HG03521 (cell line): Measurements from ENCODE around the gene NIPSNAP2.
"Not testable (repeated sequence)": the region's sequence is repeated elsewhere in the genome, so short reads cannot be mapped to it uniquely, and the experiment has no call there.

Experiments
- ATAC-seq: cut with Tn5 transposase; IDR thresholded peaks from one replicate; pipeline ENCODE4 v1.9.1; 2021; ENCODE audit warnings: mild to moderate bottlenecking, moderate library complexity; ENCODE audit not compliant: unreplicated experiment

Gene NIPSNAP2

DNA sequence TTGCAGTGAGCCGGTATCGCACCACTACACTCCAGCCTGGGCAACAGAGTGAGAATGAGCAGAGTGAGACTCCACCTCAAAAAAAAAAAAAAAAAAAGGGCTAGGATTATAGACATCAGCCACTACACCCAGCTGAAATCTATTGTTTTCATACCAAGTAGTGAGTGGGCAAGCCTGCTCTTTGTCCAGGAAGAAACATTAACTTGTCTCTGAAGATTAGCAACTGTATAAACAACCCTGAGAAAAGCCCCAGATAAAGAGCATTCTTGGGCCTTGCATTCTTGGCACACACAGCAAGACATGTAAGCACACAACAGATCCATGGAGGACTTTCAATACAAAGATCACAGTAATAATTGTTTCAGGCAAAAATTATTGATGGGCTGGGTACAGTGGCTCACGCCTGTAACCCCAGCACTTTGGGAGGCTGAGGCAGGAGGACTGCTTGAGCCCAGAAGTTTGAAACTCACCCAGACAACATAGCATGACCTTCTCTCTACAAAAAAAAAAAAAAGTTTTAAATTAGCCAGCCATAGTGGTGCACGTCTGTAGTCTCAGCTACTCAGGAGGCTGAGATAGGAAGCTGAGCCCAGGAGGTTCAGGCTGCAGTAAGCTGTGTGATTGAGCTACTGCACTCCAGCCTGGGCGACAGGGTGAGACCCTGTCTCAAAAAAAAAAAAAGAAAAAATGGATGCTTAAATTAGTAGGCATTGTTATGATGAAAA, 82.5 kb downstream of the NIPSNAP2 start:
- no peak for ATAC-seq

DNA sequence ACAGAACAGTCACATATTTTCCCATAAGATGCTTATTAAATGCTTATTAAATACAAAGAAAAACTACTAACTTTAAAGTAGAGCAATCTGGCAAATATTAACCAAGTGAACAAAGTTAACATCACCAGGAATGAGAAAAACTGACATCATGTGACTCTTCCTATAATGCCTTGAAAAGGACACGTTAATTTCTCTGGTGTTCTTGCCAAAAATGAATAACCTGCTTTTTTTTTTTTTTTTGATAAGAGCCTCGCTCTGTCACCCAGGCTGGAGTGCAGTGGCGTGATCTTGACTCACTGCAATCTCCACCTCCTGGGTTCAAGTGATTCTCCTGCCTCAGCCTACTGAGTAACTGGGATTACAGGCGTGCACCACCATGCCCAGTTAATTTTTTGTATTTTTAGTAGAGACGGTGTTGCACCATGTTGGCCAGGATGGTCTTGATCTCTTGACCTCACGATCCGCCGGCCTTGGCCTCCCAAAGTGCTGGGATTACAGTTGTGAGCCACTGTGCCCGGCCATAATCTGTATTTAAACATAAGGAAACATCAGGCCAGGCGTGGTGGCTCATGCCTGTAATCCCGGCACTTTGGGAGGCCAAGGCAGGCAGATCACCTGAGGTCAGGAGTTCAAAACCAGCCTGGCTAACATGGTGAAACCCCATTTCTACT, 83.2 kb downstream of the NIPSNAP2 start:
- ATAC-seq = not testable (repeated sequence)

DNA sequence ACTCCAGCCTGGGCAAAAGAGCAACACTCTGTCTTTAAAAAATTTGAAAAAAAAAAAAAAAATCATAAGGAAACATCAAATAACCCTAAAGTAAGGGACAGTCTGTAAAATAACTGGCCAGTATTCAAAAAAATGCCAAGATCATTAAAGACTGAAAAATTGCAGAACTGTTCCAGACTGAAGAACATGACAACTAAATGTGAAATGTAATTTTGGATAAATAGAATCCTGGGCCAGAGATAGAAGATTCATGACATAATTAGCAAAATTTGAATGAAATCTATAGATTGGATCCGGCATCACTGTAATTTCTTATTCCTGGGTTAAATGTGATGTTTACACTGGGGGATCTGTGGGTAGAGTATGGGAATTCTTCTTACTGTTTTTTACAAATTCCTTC, 83.9 kb downstream of the NIPSNAP2 start:
- no peak for ATAC-seq

DNA sequence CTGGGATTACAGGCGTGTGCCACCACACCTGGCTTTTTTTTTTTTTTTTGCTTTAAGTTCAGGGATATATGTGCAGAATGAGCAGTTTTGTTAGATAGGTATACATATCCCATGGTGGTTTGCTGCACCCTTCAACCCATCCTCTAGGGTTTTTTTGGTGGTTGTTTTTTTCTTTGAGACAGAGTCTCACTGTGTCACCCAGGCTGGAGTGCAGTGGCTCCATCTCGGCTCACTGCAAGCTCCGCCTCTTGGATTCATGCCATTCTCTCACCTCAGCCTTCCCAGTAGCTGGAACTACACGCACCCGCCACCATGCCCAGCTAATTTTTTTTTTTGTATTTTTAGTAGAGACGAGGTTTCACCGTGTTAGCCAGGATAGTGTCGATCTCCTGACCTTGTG, 84.4 kb downstream of the NIPSNAP2 start:
- not testable (repeated sequence) for ATAC-seq
